ENCODE data around the gene GJC2. TPM values are rescaled to one million over a fixed set of nuclear protein-coding genes. Genes with fewer than 3 reads are reported as not detected.

The GJC2 gene
- total RNA-seq, 6 donors from 2014 or later, result 1.4 to 8.7 (median 2.0) TPM

DNA sequence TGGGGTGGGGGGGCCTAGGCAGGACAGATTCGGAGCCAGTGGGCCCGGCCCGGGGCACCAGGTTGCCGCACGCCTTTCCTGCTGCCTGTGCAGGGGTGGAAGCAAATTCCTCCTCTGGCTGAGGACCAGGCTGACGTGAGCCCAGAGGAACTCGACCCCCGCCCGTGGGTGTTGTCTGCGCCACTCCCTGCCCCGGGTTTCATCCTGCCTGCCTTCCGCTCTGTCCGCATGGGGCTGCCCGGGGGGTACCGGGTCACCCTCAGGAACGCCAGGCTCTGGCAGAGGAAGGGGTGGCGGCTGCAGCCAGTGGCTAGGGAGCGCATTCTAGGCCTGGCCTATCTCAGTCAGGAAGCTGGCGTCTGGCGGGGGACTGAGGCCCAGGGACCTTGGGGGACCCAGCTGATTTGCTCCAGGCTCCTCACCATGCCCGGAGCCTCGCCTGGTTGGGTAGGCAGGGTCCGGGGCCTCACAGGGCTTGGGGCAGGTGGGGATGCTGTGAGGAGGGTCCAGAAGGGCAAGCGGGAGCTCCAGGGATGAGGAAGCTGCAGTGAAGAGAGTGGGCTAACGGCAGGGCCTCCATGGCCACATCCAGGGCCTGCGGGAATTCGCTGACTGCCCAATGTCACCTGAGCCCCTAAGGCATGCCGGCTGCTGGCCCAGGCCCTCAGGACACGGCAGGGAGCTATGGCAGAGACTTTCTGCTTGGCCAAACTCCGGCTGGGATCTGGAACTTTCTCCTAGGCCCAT lies 13.4 kb downstream of the GJC2 start:
- Histone ChIP-seq H3K4me1 (peaks cover 35 to 63% (median 51%) of the 10 kb centered on the region in 4 donors), H3K9me3 (peaks cover 0 to 4% (median 0%) of the 10 kb centered on the region in 4 donors), H3K36me3 (no peaks in the 10 kb centered on the region), H3K4me3 (peak overlapping the region in 2 of 4 donors; percentile 1 to 19), H3K27me3 (peaks cover 0 to 7% (median 0%) of the 10 kb centered on the region in 4 donors), H3K27ac (peak overlapping the region; percentile 99 to 100 (median 99))
- ATAC-seq (ENCODE audit: low FRiP score in 2 of 2) (no peak), DNase-seq (peak; percentile 42 to 84)
- TF ChIP-seq POLR2A (IDR thresholded peaks at IDR 0.05), result peak in 1 of 4 donors; percentile 12
- no peak for TF ChIP-seq EP300 (IDR thresholded peaks at IDR 0.05)
- TF ChIP-seq POLR2AphosphoS5 (IDR thresholded peaks at IDR 0.05), result peak in 1 of 2 donors; percentile 45
- 31 to 50% methylated on average over 11 to 30 of the region's 30 CpGs for WGBS, 2 donors

DNA sequence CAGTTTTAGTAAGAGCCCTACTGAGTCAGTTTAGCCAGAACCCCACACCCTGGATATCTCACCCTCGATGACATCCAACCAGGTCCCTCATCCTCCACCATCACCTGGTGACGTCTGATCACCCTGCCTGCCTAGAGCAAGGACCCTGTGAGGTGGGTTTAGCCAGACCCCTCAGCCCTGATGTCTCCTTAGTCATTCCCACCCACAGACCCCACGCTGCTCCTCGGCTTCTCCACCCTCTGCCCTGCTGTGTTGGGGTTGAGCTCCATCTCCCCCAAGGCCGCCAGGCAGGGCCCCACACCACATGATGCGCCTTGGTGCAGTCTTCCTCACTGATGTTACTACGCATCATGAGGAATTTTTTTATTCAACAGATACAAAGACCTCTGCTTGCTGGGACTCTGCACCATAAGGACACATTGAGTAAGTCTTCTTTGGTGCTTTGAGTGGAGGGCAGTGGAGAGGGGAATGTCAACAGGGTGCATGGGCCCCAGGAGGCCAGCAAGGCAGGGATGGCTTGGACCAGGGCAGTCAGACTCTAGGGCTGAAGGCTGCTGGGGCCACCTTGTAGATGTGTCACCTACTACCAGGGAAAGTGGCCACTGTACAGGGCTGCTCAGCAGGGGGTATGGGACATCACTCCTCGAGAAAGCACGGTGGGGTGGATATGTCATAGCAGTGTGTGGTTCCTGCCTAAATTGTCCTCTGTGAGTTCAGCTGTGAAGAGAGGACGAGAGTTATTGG lies 14.2 kb downstream of the GJC2 start:
- Histone ChIP-seq H3K27ac (peak overlapping the region; percentile 99 to 100 (median 99)), H3K9me3 (peaks cover 0 to 4% (median 0%) of the 10 kb centered on the region in 4 donors), H3K4me1 (peaks cover 35 to 56% (median 51%) of the 10 kb centered on the region in 4 donors), H3K27me3 (peaks cover 0 to 7% (median 0%) of the 10 kb centered on the region in 4 donors), H3K36me3 (peaks cover 0 to 4% (median 0%) of the 10 kb centered on the region in 4 donors), H3K4me3 (no peak overlapping the region)
- no peak for DNase-seq
- ATAC-seq (ENCODE audit: low FRiP score in 2 of 2), result no peak
- 88 to 92% methylated on average over 8 to 10 of the region's 10 CpGs for WGBS, 2 donors
- no peak for TF ChIP-seq POLR2A (IDR thresholded peaks at IDR 0.05)
- TF ChIP-seq, protein P1, sequence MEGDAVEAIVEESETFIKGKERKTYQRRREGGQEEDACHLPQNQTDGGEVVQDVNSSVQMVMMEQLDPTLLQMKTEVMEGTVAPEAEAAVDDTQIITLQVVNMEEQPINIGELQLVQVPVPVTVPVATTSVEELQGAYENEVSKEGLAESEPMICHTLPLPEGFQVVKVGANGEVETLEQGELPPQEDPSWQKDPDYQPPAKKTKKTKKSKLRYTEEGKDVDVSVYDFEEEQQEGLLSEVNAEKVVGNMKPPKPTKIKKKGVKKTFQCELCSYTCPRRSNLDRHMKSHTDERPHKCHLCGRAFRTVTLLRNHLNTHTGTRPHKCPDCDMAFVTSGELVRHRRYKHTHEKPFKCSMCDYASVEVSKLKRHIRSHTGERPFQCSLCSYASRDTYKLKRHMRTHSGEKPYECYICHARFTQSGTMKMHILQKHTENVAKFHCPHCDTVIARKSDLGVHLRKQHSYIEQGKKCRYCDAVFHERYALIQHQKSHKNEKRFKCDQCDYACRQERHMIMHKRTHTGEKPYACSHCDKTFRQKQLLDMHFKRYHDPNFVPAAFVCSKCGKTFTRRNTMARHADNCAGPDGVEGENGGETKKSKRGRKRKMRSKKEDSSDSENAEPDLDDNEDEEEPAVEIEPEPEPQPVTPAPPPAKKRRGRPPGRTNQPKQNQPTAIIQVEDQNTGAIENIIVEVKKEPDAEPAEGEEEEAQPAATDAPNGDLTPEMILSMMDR (IDR thresholded peaks at IDR 0.05), result no peak
- no peak for TF ChIP-seq EP300 (IDR thresholded peaks at IDR 0.05)
- TF ChIP-seq POLR2AphosphoS5 (IDR thresholded peaks at IDR 0.05), result no peak

DNA sequence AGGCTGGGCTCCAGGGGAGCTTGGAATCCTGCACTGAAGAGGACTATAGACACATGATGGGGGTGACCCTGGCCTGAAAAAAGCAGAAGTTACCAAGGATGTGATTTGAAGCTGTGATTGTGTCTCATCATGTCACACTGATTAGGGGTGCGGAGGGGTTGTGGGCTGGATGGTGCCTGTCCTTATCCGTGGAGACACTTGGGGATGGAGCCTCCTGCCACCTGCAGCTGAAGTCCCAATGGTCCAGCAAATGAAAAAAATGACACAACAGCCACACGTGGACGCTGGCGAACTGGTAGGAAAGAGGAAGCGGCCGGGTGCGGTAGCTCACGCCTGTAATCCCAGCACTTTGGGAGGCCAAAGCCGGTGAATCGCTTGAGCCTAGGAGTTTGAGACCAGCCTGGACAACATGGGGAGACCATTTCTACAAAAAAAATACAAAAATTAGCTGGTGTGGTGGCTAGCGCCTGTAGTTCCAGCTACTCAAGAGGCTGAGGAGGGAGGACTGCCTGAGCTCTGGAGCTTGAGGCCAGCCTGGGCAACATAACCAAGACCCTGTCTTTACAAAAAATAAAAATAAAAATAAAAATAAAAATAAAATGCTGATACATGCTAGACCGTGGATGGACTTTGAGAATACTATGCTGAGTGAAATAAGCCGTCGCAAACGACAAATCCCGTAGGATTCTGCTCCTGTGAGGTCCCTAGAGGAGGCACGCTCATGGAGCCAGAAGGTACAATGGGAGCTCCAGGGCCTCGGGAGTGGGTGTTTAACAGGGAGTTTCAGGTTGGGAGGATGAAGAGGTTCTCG lies 15.0 kb downstream of the GJC2 start:
- Histone ChIP-seq H3K27me3 (peaks cover 0 to 7% (median 0%) of the 10 kb centered on the region in 4 donors), H3K36me3 (peaks cover 0 to 4% (median 0%) of the 10 kb centered on the region in 4 donors), H3K9me3 (peaks cover 0 to 4% (median 0%) of the 10 kb centered on the region in 4 donors), H3K27ac (peak overlapping the region; percentile 99 to 100 (median 99)), H3K4me1 (peaks cover 35 to 56% (median 51%) of the 10 kb centered on the region in 4 donors), H3K4me3 (peak overlapping the region in 3 of 4 donors; percentile 73 to 80 (median 76))
- no peak for TF ChIP-seq EP300 (IDR thresholded peaks at IDR 0.05)
- TF ChIP-seq POLR2AphosphoS5 (IDR thresholded peaks at IDR 0.05), result no peak
- TF ChIP-seq, protein P1 (IDR thresholded peaks at IDR 0.05), result no peak
- TF ChIP-seq POLR2A (IDR thresholded peaks at IDR 0.05), result no peak
- DNase-seq (peak in 1 of 2 donors; percentile 53), ATAC-seq (ENCODE audit: low FRiP score in 2 of 2) (no peak)
- 46 to 50% methylated on average over 20 of the region's 20 CpGs for WGBS, 2 donors

DNA sequence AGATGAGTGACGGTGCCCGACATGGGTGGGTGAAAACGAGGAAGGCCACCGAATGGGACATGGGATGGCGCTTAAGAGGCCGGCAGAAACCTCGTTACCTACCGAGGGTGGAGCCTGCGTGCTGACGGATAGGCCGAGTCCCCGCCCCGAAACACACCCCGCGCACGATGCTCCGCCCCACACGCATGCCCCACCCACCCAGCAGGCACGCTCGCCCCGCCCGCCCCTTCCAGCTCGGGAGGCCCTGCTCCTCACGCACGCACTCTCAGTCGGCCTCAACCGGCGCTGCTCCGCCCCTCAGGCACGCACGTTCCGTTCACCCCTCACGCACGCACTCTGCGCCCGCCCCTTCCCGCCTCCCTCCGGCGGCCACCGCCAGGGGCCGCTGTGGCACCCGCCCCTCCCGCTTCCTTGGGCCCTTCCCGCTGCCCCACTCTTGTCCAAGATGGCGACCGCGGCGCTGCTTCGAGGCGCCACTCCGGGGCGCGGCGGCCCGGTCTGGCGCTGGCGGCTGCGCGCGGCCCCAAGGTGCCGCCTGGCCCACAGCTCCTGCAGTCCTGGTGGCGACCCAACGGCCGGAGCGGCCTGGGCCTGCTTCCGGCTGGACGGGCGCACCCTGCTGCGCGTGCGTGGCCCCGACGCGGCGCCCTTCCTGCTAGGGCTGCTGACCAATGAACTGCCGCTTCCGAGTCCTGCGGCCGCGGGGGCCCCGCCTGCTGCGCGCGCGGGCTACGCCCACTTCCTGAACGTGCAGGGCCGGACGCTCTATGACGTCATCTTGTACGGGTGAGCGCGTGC lies 15.8 kb downstream of the GJC2 start, which contains the start of gene IBA57:
IBA57 (plus strand) TSS at position 433 of the 798 bp plus-strand sequence; CDS start at position 446, 13 bp downstream.
- Histone ChIP-seq H3K9me3 (peaks cover 0 to 4% (median 0%) of the 10 kb centered on the region in 4 donors), H3K4me3 (peak within 1 kb of the TSS; percentile 29 to 80 (median 74)), H3K36me3 (peaks cover 0 to 4% (median 0%) of the 10 kb centered on the region in 4 donors), H3K4me1 (peaks cover 35 to 56% (median 50%) of the 10 kb centered on the region in 4 donors), H3K27ac (peak within 1 kb of the TSS; percentile 99 to 100 (median 99)), H3K27me3 (peaks cover 0 to 7% (median 0%) of the 10 kb centered on the region in 4 donors)
- DNase-seq (peak; percentile 99 to 100), ATAC-seq (ENCODE audit: low FRiP score in 2 of 2) (peak; percentile 94 to 96)
- peak in 3 of 4 donors; percentile 34 to 96 (median 60) for TF ChIP-seq EP300 (IDR thresholded peaks at IDR 0.05)
- TF ChIP-seq POLR2A (IDR thresholded peaks at IDR 0.05), result peak in 3 of 4 donors; percentile 91 to 99 (median 98)
- TF ChIP-seq, protein P1 (IDR thresholded peaks at IDR 0.05), result peak; percentile 90 to 100 (median 99)
- TF ChIP-seq POLR2AphosphoS5 (IDR thresholded peaks at IDR 0.05), result peak; percentile 76 to 77
- 0% methylated on average over 5 to 52 of the region's 93 CpGs for WGBS, 2 donors

Measured in upper lobe of left lung (tissue), 6 donors.